ENCODE measurements around the gene SLC22A8.
"Not testable (repeated sequence)": the region's sequence is repeated elsewhere in the genome, so short reads cannot be mapped to it uniquely, and the experiment has no call there.

Gene SLC22A8

DNA sequence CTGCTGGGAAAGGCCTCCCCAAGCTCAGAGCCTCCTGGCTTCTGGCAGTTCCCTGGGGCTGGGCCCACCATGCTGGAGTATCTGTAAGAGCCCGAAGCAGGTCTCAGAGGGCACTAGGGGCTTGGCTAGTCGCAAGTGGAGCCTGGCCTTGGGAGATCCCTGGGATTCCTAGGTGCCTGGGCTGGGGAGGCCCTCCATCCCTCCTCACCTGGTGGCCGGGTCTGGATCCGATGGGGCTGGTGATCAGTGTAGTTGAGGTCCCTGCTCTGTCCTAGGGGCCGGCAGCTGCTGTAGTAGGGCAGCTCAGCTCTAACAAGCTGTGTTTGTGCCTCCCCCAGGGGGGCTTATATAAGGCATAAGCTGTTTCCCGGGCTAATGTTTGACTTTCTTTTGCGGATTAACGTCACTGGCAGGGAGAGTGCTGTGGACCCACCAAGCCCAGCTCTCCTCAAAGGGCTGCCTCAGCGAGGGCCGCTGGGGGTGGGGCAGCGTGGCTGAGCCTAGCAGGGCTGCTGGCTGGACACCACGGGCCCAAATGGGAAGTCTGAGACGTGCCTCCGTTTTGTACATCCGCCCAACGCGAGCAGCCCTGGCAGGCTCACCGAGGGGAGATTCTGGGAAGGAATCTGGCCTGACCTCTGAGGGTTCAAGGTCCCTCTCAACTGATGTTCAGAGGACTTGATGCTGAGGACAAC, at the start of gene SLC22A8:
TSS of gene SLC22A8 (minus strand) at position 321 of the 695 bp plus-strand sequence. CDS start 883 bp downstream, outside the sequence.
- no peak for DNase-seq

- DNase-seq: not testable (repeated sequence)
Observed at GRCh38 chr11:63046203-63046602, 30.6 kb upstream of the SLC22A8 start.

- DNase-seq: no peak
Observed at GRCh38 chr11:63042596-63042995, 27.0 kb upstream of the SLC22A8 start.

DNA sequence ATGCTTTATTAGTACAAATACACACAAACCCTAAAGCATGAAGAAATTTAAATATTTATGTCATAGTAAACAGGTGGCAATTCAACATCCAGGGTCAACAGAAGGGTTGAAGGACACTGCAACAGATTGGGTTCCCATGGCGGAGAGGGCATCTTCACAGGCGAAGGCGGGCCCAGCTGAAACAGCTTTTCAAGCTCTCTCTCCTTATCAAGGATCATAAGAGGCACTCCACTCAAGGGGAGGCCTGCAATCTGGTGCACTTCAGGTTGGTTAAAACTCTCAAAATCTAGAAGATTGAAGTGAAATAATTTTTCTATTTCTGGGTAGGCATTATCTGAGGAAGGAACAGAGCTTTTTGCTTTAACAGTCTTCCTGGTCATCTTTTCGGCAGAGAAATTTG, 16.8 kb upstream of the SLC22A8 start:
- no peak for DNase-seq

DNA sequence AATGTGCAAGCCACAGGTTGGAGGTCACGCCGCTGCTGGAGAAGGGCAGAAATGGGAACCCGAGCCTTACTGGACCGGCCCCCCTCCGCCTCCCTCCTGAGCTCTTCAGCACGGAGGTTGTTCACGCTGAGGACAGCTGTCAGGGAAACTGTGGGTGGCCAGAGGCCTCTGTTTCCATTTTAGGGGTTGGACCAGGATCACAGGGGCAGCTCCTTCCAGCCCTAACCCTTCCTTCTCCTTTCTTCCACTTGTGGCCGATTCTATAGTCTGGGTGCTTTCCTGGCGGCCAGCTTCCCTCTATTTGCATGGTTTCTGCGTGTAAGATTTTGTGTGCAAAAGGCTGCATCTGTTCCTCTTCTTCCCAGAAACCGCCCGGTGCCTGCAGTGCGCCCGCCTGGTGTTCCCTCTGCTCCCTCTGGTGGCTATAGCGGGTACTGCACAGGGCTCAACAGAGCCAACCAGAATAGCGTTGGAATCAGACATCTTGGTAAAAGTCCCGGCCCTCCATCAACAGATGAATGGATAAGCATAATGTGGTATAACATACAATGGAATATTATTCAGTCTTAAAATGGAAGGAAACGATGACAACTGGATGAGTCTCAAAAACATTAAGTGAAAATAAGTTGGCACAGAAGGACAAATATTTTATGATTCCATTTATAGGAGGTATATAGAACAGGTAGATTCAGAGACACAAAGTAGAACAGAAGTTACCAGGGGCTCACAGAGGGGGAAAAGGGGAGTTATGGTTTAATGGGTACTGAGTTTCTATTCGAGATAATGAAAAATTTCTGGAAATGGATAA, 8.4 kb upstream of the SLC22A8 start:
- peak; percentile 78 for DNase-seq

- DNase-seq: no peak
Observed at GRCh38 chr11:63023222-63023814, 7.7 kb upstream of the SLC22A8 start.

DNA sequence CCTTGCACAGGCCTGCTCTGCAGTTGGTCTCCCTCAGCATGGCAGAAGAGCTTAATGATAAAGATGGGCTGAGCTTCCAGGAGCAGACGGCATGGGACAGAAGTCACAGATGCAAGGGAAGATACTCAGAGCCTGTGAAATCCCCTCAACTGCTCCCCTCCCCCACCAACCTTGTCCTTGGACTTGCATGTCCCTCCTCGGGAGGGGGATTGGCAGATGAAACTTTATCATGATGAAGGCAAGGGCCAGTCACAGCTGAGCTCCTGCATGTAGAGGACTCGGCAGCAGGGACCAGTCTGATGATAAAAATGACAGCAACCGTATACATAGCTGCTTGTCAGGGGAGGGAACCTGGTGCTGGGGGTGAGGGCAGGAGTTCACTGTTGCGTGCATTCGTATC, 6.8 kb upstream of the SLC22A8 start:
- DNase-seq: no peak

DNA sequence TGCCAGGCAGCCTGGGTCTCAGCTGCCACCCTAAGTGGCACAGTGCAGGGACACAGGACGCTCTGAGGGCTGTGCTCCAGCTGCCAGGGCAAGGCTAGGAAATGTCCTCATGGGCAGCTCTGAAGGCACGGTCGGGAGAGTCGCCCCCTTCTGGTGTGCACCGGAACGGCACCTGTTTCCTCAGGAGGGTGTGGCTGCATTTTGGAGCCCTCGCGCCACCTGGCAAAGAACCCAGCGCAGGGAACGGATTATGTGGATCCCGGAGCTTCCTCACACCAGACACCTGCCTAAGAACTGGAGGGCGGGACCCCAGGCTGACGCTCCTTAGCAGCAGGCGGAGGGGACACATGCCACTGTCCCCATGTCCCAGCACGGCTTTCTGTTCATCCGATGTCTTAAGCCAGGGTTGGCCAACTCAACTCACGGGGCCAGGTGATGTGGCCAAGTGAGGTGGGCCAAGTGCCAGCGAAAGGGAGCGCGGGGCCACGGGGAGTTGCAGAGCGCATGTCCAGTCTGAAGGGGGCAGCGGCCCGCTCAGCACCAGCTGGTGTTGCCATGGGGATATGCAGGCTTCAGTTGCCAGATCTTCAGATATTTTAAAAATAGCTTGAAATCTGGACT, 5.1 kb upstream of the SLC22A8 start:
- no peak for DNase-seq

GRCh38 chr11:63019506-63019905, 3.9 kb upstream of the SLC22A8 start:
- DNase-seq: no peak

- no peak for DNase-seq
Observed at GRCh38 chr11:63017306-63017974, 1.8 kb upstream of the SLC22A8 start.

DNA sequence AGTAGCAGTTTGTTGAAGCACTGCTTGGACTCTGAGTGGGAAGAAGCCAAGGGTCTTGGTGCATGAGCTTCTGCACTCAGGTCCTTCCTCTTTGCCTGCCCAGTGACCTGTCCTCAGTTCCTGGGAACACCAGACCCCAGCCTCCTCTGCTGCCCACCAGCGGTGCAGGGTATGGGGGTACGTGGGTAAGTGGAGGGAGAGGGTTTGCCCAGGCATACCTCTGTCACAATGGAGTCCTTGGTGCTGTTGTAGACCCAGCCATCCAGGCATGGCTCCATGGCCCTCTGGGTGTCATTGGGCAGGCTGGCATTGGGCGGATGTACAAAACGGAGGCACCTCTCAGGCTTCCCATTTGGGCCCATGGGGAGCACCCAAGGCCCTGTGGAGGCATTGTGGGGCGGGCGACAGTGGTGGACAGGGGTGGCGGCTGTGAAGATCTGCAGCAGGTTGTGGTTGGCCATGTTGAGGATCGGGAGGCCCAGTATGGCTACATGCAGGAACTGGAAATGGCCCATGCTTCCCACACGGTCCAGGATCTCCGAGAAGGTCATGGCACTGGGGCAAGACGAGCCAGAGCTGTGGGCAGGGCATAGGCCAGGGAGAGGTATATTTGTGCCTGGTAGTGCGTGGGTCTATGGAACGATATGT, 1.1 kb downstream of the SLC22A8 start:
- DNase-seq: no peak

DNA sequence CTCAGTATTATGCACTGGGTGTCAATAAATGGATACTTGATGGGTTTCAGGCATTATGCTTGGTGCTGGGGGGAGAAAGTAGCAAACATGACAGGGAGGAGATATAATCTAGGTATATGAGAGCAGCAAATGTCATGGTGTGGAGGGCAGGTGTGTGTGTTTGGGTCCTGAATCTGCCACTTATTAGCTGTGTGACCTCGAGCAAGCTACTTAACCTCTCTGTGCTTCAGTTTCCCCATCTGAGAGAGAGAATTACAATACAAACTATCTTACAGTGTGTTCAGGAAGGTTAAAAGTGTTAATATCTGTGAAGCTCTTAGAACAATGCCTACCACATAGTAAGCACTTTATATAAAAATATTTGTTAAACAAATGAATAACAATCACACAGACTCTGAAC, 2.8 kb downstream of the SLC22A8 start:
- DNase-seq: no peak

DNA sequence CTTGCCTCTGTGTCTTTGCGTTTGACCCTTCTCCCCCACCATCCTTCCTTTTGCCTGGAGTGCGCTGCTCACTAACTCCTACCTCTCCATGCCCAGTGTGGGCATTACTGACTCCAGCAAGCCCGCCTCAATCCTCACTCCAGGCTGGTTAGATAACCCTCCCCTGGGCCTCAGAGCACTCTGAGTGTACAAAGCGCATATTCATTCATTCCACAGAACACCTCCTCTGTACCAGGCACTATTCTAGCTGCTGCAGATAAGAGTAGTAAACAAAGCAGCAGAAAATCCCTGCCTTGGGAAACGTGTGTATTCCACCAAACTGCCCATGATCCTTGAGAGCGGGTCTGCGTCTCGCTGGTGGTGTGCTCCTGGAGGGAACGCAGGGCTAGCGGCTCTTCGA, 3.2 kb downstream of the SLC22A8 start:
- DNase-seq: no peak

GRCh38 chr11:63010934-63011439, 4.7 kb downstream of the SLC22A8 start:
- no peak for DNase-seq

- DNase-seq: no peak
Observed at GRCh38 chr11:63007920-63008319, 7.7 kb downstream of the SLC22A8 start.

GRCh38 chr11:63001456-63001855, 14.2 kb downstream of the SLC22A8 start:
- no peak for DNase-seq

- DNase-seq: no peak
Observed at GRCh38 chr11:62999649-63000048, 16.0 kb downstream of the SLC22A8 start.

DNA sequence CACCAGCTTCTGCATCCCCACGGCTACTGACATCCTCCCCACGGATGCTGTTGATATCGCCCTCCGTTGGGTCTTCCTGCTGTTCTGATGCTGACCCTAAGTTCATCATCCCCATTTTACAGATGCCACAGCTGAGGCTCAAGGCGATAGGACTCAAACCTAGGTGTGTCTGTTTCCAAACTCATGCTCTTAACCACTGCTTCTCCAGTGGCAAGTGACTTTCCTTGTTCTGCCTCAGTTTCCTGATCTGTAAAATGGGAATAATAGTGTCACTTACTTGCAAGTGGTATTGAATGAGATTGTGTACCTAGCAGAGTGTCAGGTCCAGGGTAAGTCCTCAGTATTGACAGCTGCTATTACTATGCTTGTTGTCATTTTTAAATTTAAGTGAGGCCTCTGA, 16.5 kb downstream of the SLC22A8 start:
- DNase-seq: no peak

DNA sequence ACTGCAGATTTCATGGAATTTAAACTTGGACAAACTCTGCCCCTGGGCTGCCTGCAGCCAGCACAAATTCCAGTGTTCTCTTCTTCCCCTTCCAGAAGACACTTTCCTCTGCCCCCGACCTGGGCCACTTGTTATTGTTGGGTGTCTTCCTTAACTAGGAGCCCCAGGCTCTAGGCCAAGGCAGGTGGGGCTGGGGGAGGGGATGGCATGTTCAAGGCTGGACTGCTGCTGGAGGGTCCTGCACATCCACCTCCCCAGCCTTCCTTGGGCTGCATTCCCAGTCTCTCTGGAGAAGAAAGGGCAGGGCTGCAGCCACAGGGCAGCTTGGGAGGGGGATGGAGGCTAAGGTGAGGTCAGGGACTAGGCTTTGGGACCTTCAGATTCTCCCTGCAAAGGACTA, 19.4 kb downstream of the SLC22A8 start:
- no peak for DNase-seq

- no peak for DNase-seq
Observed at GRCh38 chr11:62994775-62995174, 20.9 kb downstream of the SLC22A8 start.

GRCh38 chr11:62988276-62988675, 27.4 kb downstream of the SLC22A8 start:
- DNase-seq: no peak

Measured in CD4-positive, alpha-beta T cell treated with Interleukin-12 subunit alpha and Interleukin-12 subunit beta, for 1 hour (primary cell).